GM23338 (cell line): ENCODE results near the gene RIMS1.

Experiments
- CTCF ChIP-seq, 2 experiments: fragments of 200-600 bp in 1 of 2; sonication (generic) in 1 of 2; conservative IDR thresholded peaks; 2 replicates each; pipeline versions ENCODE4 v1.5.1 to v1.6.1; 2016 to 2017; ENCODE audit warnings: antibody characterized with exemption in 2 of 2, low read depth in 2 of 2, mild to moderate bottlenecking in 2 of 2, moderate library complexity in 1 of 2
- JUNB ChIP-seq: IDR thresholded peaks from one replicate; pipeline ENCODE4 v1.6.1; 2016; ENCODE audit warnings: antibody characterized with exemption; ENCODE audit not compliant: unreplicated experiment
- POLR2AphosphoS5 ChIP-seq: IDR thresholded peaks from 2 replicates; pipeline ENCODE4 v1.6.1; 2016; ENCODE audit warnings: antibody characterized with exemption, low read depth
- REST ChIP-seq: IDR thresholded peaks from one replicate; pipeline ENCODE4 v1.6.1; 2018; ENCODE audit warnings: antibody characterized with exemption; ENCODE audit not compliant: unreplicated experiment

- TF ChIP-seq CTCF (conservative IDR thresholded peaks at IDR 0.05; ENCODE audit: low read depth in 2 of 2) (no peak), REST (no peak), POLR2AphosphoS5 (no peak), JUNB (no peak)
Measured at GRCh38 chr6:71906813-71907212, 20.5 kb downstream of the RIMS1 start.
